Measurements from ENCODE around the gene CLNK.
A peak's percentile ranks its signal among the peaks of the same experiment; 100 is the strongest.

CLNK gene

GRCh38 chr4:10492464-10492863, 192.1 kb downstream of the CLNK start:
- DNase-seq, result no peak

GRCh38 chr4:10491401-10491800, 193.2 kb downstream of the CLNK start:
- no peak for DNase-seq

DNA sequence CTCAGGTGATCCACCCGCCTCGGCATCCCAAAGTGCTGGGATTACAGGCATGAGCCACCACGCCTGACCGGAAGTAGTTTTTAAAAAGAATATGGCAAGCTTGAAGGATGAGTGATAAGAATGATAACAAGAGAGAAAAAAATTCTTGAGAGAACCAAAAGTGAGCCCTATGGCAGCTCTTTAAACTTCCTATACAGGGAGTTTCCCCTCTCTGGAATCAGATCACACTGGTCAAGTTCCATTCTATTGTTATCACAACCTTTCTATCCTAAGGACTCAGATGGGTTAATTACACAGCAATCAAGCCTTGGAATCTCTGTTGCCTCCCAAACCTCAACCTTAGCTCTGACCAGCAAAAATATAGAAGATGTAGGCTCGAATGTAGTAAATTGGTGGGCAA, 193.6 kb downstream of the CLNK start:
- DNase-seq, result no peak

DNA sequence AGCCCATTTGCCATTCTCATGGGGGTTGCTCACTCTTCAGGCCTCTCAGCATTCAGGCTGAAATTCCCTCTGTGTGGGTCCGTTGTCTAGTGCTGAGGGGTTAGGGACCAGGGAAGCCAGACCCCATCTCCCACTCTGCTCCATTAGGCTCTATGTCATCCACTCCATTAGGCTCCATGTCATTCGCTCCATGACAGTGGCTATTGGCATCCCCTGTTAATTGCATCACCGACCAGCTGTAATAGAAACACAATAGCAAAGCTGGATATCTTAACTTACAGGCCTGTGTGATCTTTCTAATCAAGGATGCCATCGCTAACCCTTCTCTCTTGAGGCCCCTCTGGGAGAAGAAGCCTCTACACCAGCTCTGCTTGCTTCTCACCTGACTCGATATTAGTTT, 201.7 kb downstream of the CLNK start:
- DNase-seq, result no peak

DNA sequence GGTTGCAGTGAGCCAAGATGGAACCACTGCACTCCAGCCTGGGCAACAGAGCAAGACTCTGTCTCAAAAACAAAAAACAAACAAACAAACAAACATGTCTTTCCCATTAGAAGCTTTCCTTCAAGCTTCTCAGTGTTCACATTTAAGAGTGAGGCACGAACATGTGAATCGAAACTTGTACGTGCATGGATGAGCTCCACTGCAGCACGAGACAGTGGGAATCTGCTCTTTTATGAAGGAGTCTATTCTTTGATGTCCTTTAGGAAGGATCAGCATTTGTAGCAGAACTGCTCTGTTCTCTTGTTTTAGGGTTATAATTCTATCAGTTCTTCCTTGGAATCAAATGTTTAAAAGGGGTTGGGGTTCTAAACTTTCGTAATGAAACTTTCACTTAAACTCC, 204.0 kb downstream of the CLNK start:
- DNase-seq, result no peak

DNA sequence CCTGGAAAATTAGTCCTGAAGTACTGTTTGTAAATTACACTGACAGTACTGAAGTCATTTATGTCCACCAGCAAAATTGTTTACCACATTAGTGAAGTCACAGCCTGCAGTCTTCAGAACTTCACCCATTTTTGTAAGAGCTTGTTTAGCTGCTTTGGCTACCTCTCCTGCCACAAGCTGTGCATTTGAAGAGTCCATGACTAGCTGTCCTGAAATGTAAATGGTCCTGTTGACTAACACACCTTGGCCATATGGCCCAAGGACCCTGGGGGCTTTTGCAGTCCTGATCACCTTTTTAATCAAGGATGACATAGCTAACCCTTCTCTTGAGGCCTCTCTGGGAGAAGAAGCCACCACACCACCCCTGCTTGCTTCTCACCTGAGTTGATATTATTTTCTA, 205.9 kb downstream of the CLNK start:
- DNase-seq, result no peak

- no peak for DNase-seq
Measured at GRCh38 chr4:10470505-10470904, 214.1 kb downstream of the CLNK start.

GRCh38 chr4:10466161-10466560, 218.4 kb downstream of the CLNK start:
- no peak for DNase-seq

DNA sequence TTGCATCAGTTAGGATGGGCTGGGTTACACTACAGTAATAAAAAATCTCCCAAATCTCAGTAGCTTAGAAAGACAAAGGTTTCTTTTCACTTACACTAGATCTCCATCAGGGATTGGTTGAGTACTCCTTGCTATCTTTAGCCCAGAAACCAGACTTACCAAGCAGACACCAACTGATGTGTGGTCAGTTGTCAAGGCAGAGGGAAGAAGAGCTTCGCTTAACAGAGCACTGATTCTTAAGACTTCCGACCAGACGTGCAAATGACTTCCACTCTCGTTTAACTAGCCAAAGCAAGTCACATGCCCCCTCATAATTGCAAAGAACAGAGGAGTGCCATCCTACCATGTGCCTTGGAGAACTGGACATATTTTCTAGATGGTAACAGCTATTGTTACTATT, 221.7 kb downstream of the CLNK start:
- DNase-seq, result no peak

GRCh38 chr4:10461850-10462400, 222.6 kb downstream of the CLNK start:
- no peak for DNase-seq

DNA sequence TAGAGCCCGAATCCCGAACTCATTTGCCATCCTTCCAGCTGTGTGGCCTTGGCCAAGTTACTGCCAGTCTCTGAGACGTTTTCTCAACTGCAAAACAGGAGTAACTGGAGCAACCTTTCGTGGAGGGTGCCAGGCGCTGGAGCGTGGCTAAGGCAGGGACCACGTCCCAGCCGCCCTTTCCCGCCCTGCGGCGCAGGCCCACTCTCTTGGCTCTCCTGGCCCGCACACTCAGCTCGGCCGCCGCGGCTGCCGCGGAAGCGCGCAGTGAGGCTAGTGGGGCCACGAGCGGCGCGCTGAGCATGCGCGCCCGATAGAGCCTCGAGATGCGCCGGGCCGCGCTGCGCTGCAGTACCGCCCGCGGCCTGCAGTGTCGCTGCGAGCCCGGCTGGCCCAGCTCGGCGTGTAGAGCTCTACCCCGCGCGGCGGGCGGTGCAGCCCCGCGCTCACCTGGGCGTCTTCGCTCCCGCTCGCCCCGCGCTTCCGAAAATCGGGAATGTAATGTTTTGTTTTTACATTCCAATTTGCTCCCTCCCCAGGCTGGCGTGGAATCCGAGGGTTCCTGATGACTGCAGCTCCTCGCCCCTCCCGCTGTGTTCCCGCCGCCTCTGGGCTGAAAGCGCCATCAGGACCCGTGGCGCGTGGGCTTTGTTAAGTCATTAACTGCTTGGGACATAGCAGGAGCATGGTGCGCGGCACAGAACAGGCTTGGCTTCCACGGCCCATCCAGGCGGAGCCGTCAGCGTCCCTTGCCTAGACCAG, 223.3 kb downstream of the CLNK start:
- peak; percentile 79 for DNase-seq

GRCh38 chr4:10460313-10461047, 224.1 kb downstream of the CLNK start:
- DNase-seq, result no peak

DNA sequence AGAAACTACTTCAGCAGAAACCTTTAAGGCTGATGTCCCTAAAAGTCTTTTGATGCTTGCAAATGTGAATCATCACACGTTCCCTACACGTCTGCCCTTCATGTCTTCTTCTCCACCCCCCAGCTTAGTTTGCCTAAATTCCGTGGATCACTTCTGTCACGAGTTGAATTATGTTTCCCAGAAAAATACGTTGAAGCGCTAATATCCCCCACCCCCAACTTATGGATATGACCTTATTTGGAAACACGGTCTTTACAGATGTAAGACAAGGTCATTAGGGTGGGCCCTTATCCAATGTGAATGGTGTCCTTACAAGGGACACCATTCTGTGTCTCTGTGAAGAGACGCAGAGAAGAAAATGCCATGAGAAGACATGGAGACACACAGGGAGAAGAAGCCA, 225.3 kb downstream of the CLNK start:
- DNase-seq, result no peak

DNA sequence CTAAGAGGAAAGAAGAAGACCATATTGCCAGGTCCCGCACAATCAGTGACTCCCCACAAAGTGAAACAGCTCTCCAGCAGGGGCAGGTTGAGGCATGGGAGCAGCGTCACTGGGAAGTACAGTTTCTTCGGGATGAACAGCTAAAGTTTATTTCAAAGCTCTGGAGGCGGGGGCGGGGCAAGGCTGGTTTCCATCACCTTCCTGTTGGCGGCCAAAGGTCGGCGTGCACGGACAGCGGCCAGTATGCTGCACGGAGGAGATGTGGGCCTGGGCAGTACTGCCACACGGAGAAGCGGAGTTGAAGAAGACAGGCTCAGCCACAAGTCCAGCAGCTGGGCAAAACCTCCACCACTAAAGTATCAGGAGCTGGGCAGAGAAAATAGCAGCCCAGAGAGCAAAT, 226.4 kb downstream of the CLNK start:
- DNase-seq, result no peak

- peak; percentile 84 for DNase-seq
Measured at GRCh38 chr4:10457255-10457801, 227.2 kb downstream of the CLNK start, which contains the start of gene ZNF518B. ZNF518B (minus strand) TSS chr4:10457426; CDS start chr4:10446328, 11,098 bp downstream.

DNA sequence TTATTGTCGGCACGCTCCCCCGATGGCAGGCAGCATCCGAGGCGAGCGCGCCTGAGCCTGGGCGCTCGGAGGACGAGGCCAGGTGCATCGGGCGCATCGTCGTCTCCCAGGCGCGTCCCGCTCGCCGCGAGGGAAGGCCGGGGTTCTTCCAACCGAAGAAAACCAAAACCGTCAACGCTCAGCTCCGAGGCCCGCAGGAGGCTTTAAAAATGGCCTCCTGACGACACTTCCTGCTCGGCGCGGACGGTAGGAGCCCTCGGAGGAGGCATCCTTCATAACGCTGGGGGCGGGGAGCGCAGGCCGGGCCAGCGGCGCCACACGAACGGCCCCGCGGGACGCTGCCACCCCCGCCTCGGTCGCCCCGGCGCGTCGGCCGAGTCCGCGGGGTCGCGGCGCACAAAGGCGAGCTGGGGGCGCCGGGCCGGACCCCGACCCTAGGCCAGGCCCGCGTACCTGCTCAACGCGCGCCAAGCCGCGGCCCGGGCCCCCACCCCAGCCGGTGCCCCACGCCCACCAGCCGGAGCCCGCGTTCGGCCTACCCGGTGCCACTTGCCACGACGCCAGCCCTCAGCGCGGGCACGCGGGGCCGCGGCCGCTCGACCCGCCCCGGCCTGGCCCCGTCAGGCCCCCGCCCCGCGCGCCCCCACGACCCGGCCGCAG, 227.8 kb downstream of the CLNK start:
- peak; percentile 66 for DNase-seq

- DNase-seq, result no peak
Measured at GRCh38 chr4:10456260-10456594, 228.3 kb downstream of the CLNK start.

DNA sequence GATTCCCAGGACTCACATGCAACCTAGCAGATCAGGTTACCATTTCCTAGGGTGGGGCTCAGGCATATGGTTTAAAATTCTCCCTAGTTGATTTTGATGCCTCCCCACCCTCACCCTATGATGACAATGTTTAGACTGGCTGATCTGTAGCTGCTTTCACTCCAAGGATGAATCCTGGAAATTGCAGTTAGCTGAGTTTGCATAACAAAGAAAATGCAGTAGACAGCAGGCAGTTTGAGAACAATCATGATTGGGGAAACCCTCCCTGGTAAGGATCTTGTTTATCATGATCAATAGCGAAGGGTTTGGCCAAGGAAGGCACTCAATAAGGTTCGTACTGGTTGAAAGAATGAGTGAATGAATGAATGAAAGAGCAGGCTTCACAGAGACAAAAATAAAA, 229.4 kb downstream of the CLNK start:
- DNase-seq, result no peak

GRCh38 chr4:10454726-10455125, 229.8 kb downstream of the CLNK start:
- DNase-seq, result no peak

GRCh38 chr4:10454121-10454520, 230.4 kb downstream of the CLNK start:
- DNase-seq, result no peak

DNA sequence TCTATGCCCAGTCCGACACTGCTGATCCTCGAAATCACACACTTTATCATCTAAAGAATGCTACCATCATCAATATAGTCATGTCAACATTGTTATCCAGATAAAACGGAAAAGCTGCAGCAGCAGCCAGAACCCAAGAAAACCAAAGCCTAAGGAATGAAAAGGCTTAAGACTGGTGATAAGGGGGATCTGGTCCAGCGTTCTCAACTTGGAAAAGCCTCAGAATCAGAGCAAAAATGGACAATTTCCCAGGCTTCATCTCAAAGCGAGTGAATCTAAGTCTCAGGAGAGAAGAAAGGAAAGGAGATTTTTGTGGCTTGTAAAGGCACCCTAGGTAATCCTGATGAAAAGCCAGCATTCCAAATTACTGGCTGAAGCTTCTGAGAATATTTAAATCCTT, 235.6 kb downstream of the CLNK start:
- DNase-seq, result no peak

- DNase-seq, result no peak
Measured at GRCh38 chr4:10442976-10443375, 241.6 kb downstream of the CLNK start.

- DNase-seq, result no peak
Measured at GRCh38 chr4:10441512-10441911, 243.1 kb downstream of the CLNK start.

Measured in CD4-positive, alpha-beta T cell treated with Interleukin-21 for 1 hour (primary cell).